IPS-18a (cell line): ENCODE measurements around the gene GHSR.
A peak's percentile ranks its signal among the peaks of the same experiment; 100 is the strongest.

Source experiments
- H3K27ac ChIP-seq: one replicate; pipeline ENCODE4 v1.5.1; 2013; ENCODE audit warnings: low read length
- H3K27me3 ChIP-seq: one replicate; pipeline ENCODE4 v1.6.1; 2013; ENCODE audit warnings: mild to moderate bottlenecking, low read length; ENCODE audit not compliant: control insufficient read depth, insufficient read depth
- H3K36me3 ChIP-seq: one replicate; pipeline ENCODE4 v1.6.1; 2013; ENCODE audit warnings: low read depth, low read length; ENCODE audit not compliant: control insufficient read depth
- H3K4me1 ChIP-seq: one replicate; pipeline ENCODE4 v1.6.1; 2013; ENCODE audit warnings: low read depth, low read length; ENCODE audit not compliant: control insufficient read depth
- H3K4me3 ChIP-seq: one replicate; pipeline ENCODE4 v1.5.1; 2013; ENCODE audit warnings: low read length
- H3K9ac ChIP-seq: one replicate; pipeline ENCODE4 v1.6.1; 2013; ENCODE audit warnings: mild to moderate bottlenecking, low read length, moderate library complexity
- H3K9me3 ChIP-seq: one replicate; pipeline ENCODE4 v1.6.1; 2013; ENCODE audit warnings: low read depth, low read length; ENCODE audit not compliant: control insufficient read depth

The GHSR gene

DNA sequence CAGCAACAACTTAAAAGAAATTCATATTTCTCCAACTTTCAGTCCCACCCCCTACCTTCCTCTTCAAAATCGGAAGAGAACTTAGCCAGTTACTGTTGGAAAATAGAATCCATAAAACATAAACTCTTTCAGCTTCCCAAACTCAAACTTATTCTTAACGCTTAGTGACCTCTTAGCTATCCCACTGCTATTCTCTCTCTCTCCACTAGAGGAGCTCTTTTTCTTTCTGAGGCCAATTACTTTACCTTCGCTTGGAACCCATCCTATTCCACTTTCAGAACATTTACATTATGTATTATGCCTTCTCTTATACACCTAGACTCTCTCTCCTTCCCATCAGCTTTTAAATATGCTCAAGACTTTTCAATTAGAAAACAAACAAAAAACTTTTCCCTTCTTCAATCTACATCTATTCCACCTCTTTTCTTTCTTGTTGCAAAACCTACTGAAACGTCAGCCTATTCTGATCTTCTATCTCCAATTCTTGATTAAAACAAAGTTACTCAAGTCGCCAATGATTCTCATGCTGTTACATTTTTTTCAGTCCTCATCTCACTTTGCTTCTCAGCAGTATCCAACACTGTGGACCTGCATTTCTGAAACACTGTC lies 13.4 kb upstream of the GHSR start:
- no peak overlapping the region for H3K9ac ChIP-seq
- H3K9me3 ChIP-seq = no peaks in the 10 kb centered on the region
- H3K4me3 ChIP-seq = no peak overlapping the region
- H3K27me3 ChIP-seq = no peaks in the 10 kb centered on the region
- no peaks in the 10 kb centered on the region for H3K36me3 ChIP-seq
- no peak overlapping the region for H3K27ac ChIP-seq
- no peaks in the 10 kb centered on the region for H3K4me1 ChIP-seq

DNA sequence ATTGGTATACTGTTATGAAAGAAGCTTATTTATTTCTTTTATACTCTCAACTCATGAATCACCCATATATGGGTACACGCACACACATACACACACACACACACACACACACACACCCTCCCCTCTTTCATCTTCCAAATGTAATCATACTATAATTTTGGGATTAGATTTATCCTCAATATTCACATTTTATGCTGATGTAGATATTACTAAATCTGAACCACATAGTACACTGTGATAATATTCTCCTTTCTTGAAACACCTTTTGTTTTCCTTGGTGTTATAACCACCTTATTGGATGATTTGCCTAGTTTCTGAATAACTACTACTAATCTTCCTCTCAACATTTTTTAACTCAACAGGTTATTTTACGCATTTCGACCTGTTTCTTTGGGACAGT lies 8.1 kb upstream of the GHSR start:
- Histone ChIP-seq H3K9me3 (no peaks in the 10 kb centered on the region), H3K27me3 (peaks cover 5% of the 10 kb centered on the region), H3K4me3 (no peak overlapping the region), H3K36me3 (no peaks in the 10 kb centered on the region), H3K4me1 (no peaks in the 10 kb centered on the region), H3K27ac (no peak overlapping the region), H3K9ac (no peak overlapping the region)

DNA sequence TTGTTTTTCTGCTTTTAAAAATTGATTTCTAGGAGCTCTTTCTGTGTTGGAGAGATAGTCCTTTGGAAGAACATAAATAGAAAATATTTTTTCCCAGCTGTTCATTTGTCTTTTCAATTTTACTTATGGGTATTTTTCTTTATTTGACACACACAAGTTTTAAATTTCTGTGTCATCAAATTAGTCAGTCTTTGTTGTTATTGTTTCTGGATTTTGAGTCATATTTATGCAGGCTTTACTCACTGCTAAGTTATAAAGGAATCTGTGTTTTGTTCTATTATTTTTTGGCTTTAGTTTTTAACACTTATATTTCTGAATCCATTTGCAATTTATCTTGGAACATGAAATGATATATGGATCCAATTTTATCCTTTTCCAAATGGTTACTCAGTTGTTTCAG lies 5.9 kb upstream of the GHSR start:
- Histone ChIP-seq H3K27me3 (peaks cover 27% of the 10 kb centered on the region), H3K9ac (no peak overlapping the region), H3K27ac (no peak overlapping the region), H3K9me3 (no peaks in the 10 kb centered on the region), H3K4me1 (peaks cover 3% of the 10 kb centered on the region), H3K4me3 (no peak overlapping the region), H3K36me3 (no peaks in the 10 kb centered on the region)

DNA sequence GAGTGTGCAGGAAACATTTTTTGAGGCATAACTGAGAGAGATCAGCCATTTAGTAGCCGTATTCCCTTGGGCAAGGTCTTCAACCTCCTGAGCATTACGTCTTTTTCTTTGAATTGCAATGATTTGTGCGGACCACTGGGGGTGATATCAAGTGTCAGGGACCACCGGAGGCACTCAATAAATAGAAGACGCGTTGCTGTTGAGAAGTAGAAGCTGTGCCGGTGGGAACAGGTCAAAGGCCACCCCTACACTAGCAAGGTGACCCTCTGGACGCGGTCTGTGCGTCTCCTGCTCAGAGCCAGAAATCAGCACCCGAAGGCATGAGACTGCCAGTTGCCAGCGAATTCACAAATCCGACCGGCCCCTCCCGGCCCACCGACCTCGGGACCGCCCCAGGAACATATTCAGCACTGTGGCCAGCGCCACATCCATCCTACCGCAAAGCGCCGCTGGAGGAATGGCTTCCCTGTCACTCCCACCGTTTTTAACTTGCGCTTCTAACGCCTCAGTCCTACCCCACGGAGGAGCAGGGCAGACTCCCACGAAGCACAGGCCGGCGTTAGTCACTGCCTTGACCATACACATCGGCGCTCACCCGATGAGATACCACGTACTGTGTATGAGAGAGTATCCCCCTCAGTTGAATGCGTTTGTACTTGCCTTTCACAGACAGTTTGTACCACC lies 1.4 kb upstream of the GHSR start:
- H3K4me1 ChIP-seq = peaks cover 8% of the 10 kb centered on the region
- H3K4me3 ChIP-seq = peak overlapping the region; percentile 50
- H3K9ac ChIP-seq = no peak overlapping the region
- H3K27ac ChIP-seq = no peak overlapping the region
- H3K36me3 ChIP-seq = no peaks in the 10 kb centered on the region
- H3K9me3 ChIP-seq = no peaks in the 10 kb centered on the region
- H3K27me3 ChIP-seq = peaks cover 72% of the 10 kb centered on the region

DNA sequence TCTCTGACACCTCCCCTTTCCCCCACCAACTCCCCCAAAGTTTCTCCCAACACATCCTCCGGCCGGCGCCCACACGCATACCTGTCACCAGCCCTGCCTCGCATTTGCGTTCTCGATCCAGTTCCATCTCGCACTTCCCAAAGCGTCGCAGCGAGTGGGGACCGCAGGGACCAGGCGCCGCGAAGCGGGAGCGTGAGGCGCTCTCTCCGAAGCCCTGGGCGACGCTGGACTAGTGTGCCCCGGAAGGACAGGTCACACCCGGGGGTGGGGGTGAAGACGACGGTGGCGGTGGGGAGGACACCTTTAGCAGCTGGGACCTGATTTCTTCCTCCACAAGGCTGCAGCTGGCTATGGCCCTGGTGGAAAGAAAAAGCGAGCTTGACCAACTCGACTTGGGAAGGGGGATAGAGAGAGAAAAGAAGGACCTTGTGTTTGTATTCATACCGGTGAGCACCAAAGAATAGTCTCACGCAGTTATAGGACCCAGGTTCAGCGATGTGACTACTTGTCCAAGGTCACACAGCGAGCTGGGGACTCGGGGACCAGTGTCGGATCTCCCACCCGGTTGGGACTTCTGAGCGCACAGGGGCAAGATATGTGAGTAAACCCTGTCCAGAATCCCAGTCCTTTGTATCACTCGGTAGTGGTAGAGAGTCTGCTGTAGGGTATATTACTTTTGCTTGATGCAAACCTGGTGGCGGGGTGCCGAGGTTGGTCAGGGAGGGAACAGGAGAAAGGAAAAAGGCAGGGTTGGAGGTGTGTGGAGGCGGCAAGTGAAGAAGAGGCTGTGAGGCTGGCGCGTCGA lies 607 bp upstream of the GHSR start:
- Histone ChIP-seq H3K4me3 (peak overlapping the region; percentile 50), H3K27me3 (peaks cover 72% of the 10 kb centered on the region), H3K4me1 (peaks cover 8% of the 10 kb centered on the region), H3K9me3 (no peaks in the 10 kb centered on the region), H3K27ac (no peak overlapping the region), H3K9ac (no peak overlapping the region), H3K36me3 (no peaks in the 10 kb centered on the region)

DNA sequence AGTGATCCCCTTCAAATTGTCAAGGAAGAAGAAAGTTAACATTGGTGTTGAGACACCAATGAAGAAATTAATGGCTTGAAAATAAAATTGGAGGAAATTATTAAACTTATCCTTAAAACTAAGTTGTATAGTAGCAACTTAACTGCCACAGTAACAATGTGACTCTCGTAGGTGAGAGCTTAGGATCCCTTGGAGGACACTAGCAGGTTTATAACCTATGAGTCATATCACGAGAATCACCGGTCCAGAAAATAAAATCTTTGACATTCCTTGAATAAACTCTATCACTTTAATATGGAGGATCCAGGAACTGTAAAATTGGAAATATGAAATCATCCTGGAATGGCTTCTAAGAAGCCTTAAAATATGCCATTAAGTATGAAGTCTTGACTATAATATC lies 2.1 kb downstream of the GHSR start:
- Histone ChIP-seq H3K4me1 (peaks cover 8% of the 10 kb centered on the region), H3K27me3 (peaks cover 66% of the 10 kb centered on the region), H3K27ac (no peak overlapping the region), H3K36me3 (no peaks in the 10 kb centered on the region), H3K9me3 (no peaks in the 10 kb centered on the region), H3K4me3 (no peak overlapping the region), H3K9ac (no peak overlapping the region)

DNA sequence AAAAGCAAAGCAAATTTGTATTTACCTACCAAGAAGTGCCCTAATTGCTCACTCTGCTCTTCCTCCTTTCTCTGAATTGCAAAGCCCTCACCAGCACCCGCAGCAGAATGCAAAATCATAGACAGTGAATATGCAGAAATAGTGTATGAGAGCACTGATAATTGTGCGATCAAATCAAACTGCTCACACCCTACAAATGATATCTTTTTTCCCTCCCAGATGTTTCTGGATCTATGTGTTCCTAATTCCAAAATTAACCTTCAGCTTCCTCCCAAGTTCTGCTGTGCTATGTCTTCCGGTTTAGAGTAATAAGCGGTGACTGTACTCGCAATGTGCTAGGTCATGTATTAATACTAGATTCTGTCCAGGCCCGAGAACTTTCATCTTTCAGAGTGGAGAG lies 3.4 kb downstream of the GHSR start:
- no peak overlapping the region for H3K4me3 ChIP-seq
- no peak overlapping the region for H3K27ac ChIP-seq
- H3K27me3 ChIP-seq = peaks cover 52% of the 10 kb centered on the region
- peaks cover 6% of the 10 kb centered on the region for H3K4me1 ChIP-seq
- H3K9me3 ChIP-seq = no peaks in the 10 kb centered on the region
- H3K9ac ChIP-seq = no peak overlapping the region
- H3K36me3 ChIP-seq = no peaks in the 10 kb centered on the region

DNA sequence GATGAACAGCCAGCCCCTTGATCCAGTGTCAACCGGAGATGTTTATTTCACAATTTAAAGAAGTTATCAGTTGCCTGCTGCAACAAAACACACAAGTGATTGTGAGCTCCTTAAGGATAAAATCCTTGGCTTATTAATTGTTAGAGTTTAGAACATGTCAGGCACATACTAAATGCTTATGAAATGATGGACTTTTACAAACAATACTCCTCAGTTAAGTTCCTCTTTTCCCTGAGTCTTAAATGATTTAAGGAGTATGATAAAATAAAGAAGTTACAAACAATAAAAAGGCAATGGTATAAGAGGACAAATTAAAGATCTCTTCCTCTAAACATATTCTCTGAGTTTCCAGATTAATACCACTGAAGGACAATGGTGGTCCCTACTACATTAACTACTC lies 5.7 kb downstream of the GHSR start:
- Histone ChIP-seq H3K9ac (no peak overlapping the region), H3K4me1 (no peaks in the 10 kb centered on the region), H3K27me3 (peaks cover 30% of the 10 kb centered on the region)

DNA sequence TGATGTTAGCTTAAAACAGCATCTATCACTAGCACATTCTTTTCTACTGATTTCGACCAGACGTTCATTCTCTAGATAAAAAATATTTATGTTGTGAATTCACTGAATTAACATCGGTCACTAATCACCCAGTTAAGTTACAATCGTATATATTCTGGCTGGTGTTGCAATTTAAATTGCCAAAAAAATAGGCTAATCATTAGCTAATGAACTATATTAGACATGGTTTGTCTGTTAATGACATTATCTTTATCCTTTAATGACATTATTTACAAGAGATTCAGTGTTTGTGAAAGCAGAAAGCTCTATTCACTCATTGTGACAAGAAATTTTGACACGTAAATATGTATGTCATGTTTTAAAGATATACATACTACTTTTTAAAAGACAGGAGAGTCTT lies 6.7 kb downstream of the GHSR start:
- Histone ChIP-seq H3K9me3 (no peaks in the 10 kb centered on the region), H3K4me1 (no peaks in the 10 kb centered on the region), H3K27ac (no peak overlapping the region), H3K9ac (no peak overlapping the region), H3K36me3 (no peaks in the 10 kb centered on the region), H3K4me3 (no peak overlapping the region), H3K27me3 (peaks cover 20% of the 10 kb centered on the region)

More for the DNA sequence above, 5.7 kb downstream of the GHSR start:
- H3K9me3 ChIP-seq = no peaks in the 10 kb centered on the region
- H3K4me3 ChIP-seq = no peak overlapping the region
- H3K36me3 ChIP-seq = no peaks in the 10 kb centered on the region
- H3K27ac ChIP-seq = no peak overlapping the region

DNA sequence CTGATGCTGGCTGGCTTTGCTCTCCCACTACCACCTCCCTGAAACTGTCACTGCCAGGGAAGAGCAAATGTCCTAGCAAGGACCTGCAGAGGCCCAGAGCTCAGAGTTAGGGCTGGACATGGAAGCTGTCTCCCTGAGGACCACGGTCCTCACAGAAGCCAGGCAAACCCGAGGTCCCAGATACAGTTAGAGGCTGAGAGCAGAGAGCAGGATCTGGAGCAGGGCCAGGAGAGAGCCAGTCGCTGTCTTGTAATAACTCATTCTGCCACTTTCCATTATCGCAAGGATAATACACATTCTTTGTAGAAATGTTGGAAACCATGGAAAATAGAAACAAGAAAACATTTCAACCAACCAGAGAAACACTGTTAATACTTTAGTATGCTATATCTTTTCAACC lies 10.1 kb downstream of the GHSR start:
- H3K27me3 ChIP-seq = no peaks in the 10 kb centered on the region
- no peaks in the 10 kb centered on the region for H3K9me3 ChIP-seq
- H3K4me1 ChIP-seq = no peaks in the 10 kb centered on the region
- no peak overlapping the region for H3K27ac ChIP-seq
- H3K4me3 ChIP-seq = no peak overlapping the region
- no peak overlapping the region for H3K9ac ChIP-seq
- H3K36me3 ChIP-seq = no peaks in the 10 kb centered on the region

DNA sequence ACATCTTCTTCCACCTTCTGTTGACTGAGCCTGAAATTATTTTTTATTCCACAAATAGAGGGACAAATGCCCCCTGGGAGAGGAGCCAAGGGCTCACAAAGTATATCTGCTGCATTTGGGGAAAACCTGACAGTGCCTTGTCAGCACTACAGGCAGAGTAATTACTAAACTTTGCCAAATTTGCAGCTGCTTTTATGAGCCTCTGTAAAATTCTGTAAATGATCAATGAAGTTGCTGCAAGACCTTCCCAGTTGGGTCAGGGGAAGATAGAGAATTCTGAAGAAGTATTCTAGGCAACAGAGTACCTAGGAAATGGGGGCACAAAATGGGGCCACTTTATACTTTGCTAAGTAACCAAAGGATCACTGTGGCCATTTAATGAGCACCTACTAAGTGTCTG lies 10.5 kb downstream of the GHSR start:
- H3K9ac ChIP-seq = no peak overlapping the region

More for the DNA sequence above, 10.5 kb downstream of the GHSR start:
- no peaks in the 10 kb centered on the region for H3K9me3 ChIP-seq
- H3K27ac ChIP-seq = no peak overlapping the region
- H3K4me1 ChIP-seq = no peaks in the 10 kb centered on the region
- H3K4me3 ChIP-seq = no peak overlapping the region
- H3K27me3 ChIP-seq = no peaks in the 10 kb centered on the region
- H3K36me3 ChIP-seq = no peaks in the 10 kb centered on the region
